Stimulated activated CD4-positive, alpha-beta T cell treated with anti-CD3 and anti-CD28 coated beads, Interleukin-4, amount 100 ng/mL, for 1 hour (primary cell): ENCODE results near the gene KIF17.
"Not testable (repeated sequence)": the region's sequence is repeated elsewhere in the genome, so short reads cannot be mapped to it uniquely, and the experiment has no call there.

ENCODE experiments used
- DNase-seq: peaks from one replicate; pipeline ENCODE4 v3.0.0-alpha.2; 2020

KIF17 gene

DNA sequence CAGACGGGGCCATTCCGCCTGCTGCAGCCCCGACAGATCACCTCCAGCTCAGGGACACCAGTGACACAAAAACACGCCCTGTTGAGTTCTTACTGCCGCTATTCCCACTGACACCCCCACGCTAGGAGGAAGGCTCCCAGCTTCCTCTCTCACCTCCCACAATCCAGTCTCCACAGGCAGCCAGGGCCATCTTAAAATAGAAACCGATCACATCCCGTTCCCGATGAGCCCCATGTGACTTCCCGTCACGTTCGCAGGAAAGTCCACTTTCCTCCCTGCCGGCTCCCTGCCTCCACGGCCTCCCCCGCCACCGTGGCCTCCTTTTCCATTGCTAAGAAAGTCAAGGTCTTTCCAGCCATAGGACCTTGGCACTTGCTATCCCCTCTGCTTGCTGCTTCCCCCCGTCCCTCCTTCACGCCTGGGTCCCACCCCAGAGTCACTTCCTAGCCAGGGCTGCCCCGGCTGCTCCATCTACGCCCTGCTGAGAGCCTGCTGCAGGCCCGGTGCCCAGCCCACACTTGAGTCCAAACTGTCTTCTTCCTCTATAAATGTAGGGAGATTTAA lies 32.6 kb downstream of the KIF17 start:
- no peak for DNase-seq

DNA sequence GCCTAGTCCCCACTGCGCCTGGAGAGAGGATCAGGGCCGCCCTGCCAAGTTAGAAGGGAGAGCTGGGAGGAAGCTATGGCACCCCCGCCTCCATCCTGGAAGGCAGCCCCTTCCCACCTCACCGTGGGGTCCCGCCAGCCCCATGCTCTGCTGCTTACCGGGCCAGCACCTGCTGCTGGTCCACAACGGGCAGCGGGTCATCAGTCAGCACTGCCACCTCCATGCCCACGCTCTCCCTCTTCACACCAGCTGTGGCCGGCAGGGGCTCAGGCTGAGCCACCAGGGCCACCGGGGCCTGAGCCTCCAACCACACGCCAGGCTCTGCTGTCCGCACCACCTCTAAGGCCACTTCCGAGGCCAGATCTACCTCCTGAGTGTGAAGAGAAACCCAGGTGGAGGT lies 33.2 kb downstream of the KIF17 start:
- no peak for DNase-seq

DNA sequence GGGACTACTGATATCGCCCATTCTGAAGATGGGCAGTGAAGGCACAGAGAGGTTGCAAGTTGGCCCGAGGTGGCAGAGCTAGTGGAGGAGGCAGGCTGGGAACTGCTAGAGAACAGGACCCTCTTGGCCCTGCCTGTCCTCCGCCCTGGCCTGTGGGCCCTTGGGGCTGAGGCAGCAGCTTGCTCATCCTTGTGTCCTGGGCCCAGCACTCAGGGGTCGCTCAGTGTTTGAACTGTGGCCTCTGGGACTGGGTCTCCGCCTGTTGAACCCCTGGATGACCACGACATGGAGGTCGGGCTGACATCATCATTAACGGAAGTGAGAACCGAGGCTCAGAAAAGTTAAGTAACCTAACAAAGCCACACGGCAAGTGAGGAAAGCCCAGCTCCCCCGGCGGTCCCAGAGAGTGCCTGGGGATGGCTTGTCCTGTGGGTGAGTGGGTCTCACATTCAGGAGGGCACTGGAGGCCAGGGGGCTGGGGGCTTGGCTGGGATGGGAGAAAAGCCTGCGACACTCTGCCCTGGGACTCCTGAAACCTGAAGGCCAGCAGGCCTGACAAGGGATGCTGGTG lies 33.7 kb downstream of the KIF17 start:
- no peak for DNase-seq

DNA sequence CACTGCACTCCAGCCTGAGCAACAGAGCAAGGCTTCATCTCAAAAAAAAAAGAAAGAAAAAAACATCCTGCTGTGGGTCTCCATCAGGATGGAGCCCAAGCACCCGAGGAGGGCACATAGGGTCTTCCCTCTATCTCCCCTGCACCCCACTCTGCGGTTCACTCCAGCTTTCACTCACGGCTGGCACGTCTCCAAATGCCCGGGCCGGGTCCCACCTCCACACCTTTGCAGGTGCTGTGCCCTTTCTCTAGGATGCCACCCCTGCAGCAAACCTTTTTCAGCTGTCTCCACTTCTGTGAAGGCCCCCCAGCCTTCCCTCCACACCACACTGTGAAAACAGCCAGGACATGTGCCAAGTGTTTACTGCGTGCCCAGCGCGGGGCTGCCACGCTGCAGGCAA lies 34.2 kb downstream of the KIF17 start:
- no peak for DNase-seq

DNA sequence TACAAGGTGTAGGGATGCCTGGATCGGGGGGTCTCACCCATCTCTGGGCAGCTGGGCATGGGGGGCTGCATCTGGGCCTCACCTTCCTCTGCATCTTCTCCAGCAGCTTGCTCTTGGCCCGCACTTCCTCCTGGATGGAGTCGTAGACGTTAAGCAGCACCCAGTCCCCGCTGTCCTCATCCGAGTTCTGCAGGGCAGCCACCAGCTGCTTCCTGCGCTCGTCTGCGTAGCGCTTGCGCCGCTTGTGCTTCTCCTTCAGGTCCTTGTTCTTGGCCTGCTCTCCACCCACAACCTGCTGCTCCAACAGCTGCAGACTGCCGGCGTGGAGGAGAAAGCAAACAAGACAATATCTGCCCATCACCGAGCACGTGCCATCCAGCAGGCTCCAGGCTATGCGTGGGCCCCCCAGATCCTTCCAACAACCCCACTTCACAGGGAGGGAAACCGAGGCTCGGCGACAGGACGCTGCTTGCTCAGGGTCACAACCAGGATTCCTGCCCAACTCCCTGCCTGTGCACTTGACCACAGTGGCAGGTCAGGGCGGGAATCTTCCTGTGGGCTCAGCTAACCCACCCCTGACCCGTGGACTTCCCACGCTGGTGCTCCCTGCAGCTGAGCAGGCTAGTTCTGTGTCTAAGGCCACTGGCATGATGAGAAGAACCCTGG lies 35.1 kb downstream of the KIF17 start:
- DNase-seq = no peak

DNA sequence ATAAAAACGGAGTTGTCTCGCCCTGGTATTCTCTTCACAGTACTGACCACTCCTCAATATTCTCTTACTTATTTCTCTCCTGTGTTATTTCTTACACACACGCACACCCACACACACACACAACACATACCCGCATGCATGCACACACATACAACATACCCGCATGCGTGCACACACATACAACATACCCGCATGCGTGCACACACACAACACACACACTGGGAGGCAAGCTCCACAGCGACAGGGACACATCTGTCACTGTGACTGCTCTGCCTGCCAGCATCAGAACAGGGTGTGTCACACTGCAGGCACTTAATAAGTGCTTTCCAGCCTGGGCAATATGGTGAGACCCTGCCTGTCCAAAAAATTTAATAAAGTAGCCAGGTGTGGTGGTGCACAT lies 35.8 kb downstream of the KIF17 start:
- no peak for DNase-seq

DNA sequence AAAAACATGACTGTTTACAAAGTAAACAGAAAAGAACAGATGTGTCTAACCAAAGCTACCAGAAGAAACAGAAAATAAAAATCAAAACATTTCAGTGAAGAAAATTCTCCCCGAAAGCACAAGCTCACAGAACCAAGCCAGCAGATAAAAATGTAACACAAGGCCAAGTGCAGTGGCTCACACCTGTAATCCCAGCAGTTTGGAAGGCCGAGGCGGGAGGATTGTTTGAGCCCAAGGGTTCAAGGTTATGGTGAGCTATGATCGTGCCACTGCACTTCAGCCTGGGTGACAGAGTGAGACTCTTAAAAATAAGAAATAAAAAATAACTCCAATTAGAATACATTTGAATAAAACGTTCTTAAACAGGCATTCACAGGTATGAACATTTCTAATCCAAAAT lies 37.5 kb downstream of the KIF17 start:
- DNase-seq = no peak

DNA sequence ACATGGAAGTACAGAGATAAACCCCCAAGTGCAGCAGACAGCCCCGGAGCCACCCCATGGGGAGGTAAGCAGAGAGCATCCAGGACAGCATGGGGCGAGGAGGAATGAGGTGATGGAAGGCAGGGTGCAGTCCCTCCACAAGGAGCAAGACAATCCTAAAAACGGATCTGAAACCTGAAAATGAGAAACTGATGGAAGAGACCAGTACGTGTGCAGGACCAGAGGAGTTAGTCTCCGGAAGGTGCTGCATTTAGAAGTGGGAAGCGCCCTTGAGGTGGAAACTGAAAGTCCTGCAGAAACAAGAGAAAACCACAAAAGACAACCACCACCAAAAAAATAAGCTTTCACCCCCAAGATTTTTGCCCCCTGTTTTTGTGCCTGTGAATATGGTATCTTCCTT lies 39.2 kb downstream of the KIF17 start:
- DNase-seq = no peak

DNA sequence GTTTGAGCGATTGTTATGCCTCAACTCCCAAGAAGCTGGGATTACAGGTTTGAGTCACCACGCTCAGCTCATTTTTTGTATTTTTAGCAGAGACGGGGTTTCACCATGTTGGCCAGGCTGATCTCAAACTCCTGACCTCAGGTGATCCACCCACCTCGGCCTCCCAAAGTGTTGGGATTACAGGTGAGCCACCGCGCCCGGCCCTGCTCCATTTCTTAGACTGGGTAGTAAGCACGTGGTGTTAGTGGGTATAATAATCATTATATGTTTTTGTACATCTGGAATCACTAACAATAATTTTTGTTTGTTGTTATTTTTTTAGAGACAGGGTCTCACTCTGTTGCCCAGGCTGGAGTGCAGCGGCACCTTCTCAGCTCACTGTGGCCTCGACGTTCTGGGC lies 44.2 kb downstream of the KIF17 start:
- not testable (repeated sequence) for DNase-seq

DNA sequence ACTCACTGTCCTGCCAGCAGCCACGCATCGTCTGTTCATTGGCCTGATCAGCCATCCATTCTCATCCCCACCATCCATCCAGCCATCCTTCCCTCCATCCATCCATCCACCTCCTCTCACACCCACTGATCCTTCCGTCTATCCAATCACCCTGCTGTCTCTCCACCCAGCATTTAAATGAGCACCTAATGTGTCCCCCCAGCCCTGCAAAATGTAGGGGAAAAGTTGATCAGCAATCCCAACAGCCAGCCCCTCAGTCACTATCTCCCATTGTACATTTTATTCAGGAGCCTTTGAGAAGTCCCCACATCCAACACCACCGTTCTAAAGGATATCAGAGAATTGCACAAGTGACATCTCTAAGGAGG lies 45.6 kb downstream of the KIF17 start:
- no peak for DNase-seq

DNA sequence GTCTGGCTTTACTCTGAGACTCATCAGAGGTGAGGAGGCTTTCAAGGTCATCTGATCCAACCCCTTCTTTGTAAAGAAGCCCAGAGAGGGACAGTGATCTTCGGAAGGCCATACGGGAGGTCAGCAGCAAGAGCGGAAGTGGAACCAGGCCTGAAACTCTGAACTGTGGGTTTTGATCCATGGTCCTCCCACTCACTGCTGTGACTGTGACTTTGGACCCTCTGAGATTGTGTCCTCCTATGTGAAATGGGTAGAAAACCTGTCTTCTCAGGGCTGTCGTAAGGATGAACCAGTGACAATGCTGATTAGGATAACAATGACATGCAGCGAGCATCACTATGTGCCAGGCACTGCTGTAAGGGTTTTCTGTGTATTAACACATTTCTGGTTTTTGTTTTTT lies 46.9 kb downstream of the KIF17 start:
- DNase-seq = no peak

DNA sequence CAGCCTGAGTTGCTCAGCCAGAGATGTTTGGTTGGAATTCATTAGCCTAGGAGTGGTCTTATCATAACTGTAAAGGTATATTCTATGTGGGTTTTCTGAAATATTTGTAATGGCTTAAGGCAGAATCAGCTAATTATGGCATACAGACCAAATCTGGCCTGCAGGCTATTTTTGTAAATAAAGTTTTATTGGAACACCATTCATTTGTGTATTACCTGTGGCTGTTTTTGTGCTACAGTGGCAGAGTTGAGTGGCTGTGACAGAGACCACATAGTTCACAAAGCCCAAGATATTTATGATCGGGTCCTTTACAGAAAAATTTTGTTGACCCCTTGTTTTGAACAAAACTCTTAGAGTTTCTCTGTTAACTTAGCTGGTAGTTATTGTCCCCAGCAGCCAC lies 49.2 kb downstream of the KIF17 start:
- no peak for DNase-seq

DNA sequence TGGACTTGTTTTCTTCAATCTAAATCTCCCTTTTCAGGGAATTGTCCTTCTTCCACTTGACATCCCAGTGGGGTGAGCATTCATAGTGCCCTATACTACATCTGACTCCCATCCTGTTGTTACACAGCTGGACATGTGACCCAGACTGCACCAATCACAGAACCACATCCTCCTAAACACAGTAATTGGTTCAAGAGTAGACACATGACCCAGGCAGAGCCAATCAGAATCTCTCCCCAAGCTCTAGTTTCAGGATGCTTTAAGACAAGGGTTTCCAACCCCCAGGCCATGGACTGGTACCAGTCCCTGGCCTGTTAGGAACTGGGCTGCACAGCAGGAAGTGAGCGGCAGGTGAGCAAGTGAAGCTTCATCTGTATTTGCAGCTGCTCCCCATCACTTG lies 51.0 kb downstream of the KIF17 start:
- DNase-seq = no peak

DNA sequence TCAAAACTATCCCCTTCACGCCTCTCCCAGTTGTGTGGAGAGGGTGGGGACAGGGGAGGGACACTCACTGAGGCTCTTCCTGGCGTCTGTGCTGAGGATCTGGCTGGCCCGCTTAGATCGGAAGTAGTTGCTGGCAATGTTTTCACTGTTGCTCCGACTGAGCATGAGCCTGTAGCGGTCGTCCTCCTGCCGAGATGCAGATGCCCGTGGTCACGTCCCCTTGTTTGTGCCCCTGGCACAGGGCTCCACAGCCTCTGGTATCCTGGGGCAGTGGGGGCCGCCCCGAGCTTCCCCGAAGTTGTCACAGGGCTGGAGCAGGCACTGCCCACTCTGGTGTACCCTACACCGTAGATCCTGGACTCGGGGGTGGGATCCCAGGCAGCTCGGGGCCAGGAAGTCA lies 51.7 kb downstream of the KIF17 start:
- no peak for DNase-seq

DNA sequence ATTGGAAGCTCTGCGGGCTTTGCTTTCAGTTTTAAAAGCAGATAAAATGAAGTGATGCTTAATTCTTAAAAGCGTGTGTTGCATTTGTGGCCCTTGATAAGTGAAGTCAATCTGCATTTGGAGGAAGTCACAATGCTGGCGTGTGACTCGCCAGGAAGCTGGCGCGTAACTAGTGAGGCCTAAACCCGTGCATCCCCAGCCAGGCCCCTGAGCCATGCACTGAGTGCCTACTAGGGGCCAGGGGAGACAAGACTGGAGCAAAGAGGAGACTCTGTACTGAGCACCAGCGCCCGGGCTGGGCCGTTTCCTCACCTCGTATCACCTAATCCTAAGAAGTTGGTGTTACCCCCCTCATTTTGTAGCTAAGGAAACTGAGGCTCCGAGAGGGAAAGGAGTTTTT lies 52.1 kb downstream of the KIF17 start:
- DNase-seq = no peak

DNA sequence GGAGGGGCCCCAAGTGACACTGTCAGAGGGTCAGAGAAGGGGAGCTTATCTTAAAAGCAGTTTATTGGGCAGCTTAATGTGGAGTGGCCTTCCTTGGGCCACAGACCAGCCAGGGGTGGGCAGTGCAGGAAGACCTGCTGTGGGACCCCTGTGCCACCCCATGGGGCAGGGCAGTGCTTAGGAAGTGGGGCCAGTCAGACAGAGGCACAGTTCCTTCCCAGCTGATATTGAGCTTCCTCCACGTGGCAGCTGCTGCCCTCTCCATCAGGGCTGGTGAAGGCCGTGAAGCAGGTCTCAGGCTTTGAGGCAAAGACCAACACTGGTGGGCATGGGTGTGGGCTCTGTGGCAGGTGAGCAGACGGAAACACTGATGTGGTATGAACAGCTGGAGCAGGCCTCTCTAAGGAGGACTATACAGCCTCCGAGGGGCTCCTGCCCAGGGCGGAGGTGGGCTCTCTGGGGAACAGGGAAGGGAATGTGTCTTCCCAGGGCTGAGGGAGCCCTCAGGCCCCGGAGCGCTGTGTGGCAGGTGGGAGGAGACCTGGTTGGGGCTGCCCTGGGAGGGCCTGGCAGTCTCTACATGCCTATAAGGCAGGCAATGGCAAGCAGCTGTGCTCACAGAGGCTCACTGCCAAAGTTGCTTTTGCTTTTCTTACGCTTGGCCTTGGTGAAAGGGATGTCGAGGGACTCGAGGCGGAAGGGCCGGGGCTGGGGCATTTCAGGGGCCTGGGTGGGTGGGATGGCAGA lies 53.7 kb downstream of the KIF17 start:
- DNase-seq = no peak

DNA sequence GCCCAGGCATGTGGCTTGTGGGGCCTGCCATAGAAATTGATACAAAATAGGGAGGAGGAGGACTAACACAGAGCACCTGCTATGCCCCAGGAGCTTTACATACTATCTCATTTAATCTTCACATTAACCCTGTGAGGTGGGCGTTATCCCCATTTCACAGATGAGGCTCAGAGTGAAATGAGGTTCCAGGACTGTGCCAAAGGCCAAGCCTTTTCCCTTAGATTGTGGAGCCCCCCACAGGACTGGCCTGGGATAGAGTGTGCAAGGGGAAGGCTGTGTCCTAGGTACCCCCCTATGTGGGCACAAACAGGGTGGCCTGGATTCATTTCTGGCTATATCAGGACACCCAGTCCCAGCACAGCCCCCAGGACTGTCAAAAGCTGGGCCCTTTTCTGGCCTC lies 54.4 kb downstream of the KIF17 start:
- DNase-seq = no peak

DNA sequence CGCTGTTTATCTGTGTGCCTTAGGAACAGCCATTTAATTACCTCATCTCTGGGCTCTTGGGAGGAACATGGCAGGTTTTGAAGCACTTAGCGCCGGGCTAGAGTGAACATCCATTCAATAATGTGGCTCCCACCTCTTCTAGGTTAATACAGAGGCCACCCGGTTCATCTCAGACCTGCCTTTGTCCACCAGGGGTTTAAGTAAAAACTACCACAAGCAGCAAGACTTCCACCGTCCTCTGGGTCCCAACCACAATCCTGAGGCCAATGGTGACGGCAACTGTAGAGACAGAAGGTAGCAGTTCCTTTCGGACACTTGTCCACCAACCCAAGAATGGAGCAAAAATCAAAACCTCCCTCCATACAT lies 55.7 kb downstream of the KIF17 start:
- no peak for DNase-seq

DNA sequence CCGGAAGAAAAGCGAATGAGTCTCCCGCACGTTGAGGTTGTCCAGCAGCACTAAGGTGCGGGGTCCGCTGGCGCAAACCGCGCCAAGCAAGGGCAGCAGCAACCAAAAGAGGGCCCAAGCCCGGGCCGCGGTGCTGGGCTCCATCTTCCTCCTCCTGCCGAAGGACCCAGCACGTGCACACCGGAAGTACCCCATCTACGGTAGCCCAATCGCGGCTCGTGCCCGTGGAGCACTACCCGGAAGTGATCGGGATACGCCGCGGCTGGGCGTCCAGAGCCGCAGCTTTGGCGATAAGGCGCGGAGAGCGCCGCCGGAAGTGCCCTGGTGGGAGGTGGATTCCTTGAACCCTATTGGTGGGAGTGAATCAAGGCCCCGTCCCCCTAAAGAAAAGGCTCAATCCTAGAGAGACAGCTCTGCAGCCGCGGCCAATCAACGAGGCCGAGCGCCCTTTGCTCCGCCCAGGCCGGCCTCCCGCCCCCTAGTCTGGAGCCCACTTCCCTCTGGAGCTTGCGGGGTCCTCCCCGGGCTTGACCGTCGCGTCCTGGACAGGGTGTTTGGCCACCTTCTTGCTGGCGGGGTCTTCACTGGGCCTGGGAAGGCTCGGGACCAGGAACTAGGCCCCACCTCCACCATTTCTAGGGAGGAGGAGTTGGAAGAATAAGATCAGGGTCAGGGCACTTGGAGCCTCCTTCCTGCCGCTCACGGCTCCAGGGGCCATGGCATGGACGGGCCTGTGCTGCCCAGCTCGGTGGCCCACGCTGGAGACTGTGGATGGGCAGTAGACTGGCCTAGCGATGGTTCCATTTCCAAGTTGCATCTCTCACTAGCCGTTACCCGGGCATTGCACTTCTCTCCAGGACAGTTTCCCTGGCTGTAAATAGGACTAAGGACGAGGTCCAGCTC lies 56.3 kb downstream of the KIF17 start, which contains the start of gene DDOST:
TSS of gene DDOST (minus strand) at position 163 of the 903 bp plus-strand sequence. CDS start at position 144, 19 bp downstream.
- DNase-seq = peak; percentile 94

DNA sequence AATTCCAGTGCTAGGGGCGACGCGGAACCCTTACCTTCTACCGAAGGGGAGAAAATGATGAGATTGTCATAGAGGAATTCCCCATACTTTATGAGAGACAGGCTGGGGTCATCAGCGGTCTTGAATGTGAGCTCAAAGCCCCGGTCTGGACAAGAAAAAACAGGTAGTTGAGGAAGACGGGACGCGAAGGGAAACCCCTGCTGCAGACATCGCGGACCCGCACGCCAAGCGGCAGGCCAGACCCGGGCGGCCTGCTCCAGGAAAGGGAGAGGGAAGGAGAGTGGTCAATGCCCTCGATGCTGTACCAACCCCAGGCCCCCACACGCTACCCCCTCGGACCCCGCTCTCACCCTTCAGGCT lies 57.0 kb downstream of the KIF17 start:
- DNase-seq = peak; percentile 10

DNA sequence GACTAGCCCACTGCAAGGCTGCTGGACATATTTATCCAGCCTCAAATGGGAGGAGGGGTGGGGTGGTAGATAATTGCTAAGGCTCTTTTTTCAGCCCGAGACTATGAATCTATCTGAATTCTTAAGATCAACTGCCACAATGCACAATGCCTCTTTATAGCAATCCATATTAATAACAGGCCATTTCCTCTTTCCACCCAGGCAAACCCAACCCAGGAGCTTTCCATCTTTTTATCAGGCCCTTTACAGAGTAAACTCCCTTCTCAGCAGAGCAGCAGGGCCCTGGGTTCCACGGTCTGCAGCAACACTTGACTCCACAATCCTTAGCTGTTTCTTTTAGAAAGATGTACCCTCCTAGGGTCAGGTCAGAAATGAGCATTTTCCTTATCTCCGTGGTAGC lies 57.4 kb downstream of the KIF17 start:
- no peak for DNase-seq

DNA sequence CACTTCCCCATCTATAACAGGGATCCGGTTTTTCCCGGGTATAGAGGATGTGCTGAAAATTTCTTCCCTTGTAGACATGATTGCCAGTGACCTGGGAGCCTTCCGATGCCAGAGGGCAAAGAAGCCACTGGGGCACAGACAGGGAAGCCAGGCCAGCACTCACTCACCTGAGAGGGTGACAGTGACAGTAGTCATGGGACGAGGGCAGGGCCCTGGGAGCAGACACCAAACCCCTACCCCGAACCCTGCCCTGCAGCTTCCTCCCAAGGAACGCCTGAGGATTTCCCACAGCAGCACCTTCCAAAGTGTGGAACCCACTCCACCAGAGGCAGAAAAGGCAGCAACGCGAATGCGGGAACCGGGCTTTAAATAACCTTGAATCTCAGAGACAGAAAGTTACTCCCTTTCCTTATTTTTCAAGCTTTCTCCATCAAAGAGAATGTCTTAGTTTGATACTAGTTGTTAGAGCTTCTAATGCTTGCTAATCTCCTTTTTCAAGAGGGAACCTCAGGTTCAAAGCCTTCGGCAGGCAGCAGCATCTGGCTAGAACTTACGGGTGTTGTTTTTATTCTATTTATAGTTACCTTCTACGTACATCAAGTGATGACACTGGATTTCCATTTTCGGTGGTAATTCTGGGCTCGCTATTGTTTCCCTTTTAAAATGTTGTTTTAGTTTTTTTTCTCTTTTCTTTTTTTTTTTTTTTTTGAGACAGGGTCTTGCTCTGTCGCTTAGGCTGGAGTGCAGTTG lies 59.5 kb downstream of the KIF17 start:
- DNase-seq = no peak

DNA sequence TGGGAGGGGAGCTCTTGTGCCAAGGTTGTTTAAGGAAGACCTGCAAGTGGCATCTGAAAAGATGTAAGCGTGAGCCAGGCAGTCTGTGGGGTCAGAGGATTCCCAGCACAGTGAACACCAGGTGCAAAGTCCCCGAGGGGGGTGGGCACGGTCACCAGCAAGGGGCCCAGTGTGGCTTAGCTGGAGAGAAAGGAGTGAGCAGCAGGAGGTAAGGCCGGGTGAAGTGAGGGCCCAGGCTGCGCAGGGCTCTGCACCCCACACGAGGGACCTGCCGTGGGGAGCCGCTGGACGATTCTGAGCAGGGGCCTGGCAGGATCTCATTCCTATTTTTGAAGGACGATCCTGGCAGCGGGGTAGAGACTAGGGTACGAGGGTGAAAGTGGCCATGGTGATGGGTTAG lies 60.8 kb downstream of the KIF17 start:
- DNase-seq = no peak
